Caco-2 (cell line): ENCODE data around the gene INPP4B. TPM values are rescaled to one million over a fixed set of nuclear protein-coding genes. Genes with fewer than 3 reads are reported as not detected.

Experiments
- BruUV-seq: library from RNA; stranded (reverse); fragments of 400-500 nt; replicated peaks from 2 replicates; lab custom pipeline; 2021; lab: Mats Ljungman, UMichigan
- CTCF ChIA-PET: fragments of 300-600 bp; sonication (Branson Sonifier 250); formaldehyde crosslinking; loops from one replicate; lab custom pipeline; 2022; ENCODE audit warnings: antibody characterized with exemption; lab: Charles Lee
- POLR2A ChIA-PET: fragments of 300-600 bp; sonication (Branson Sonifier 250); formaldehyde crosslinking; loops from one replicate; lab custom pipeline; 2022; ENCODE audit warnings: antibody characterized with exemption; lab: Charles Lee
- DNase-seq, 2 experiments: peaks; one replicate each; pipeline versions ENCODE4 v3.0.0 to v3.0.0-alpha.2; 2020 to 2022
- H3K27me3 ChIP-seq: replicated peaks from 2 replicates; pipeline ENCODE4 v1.6.0; 2011; ENCODE audit warnings: low read length; ENCODE audit not compliant: control insufficient read depth, insufficient read depth
- H3K36me3 ChIP-seq: 2 replicates; pipeline ENCODE4 v1.5.1; 2011; ENCODE audit warnings: low read length; ENCODE audit not compliant: control insufficient read depth, insufficient read depth
- H3K4me1 ChIP-seq: fragments of 250-450 bp; sonication (Bioruptor Pico); 2 replicates; pipeline ENCODE4 v1.5.1; 2020; ENCODE audit warnings: mild to moderate bottlenecking
- H3K4me3 ChIP-seq: 2 replicates; pipeline ENCODE4 v1.5.1; 2011; ENCODE audit warnings: low read depth, mild to moderate bottlenecking, control low read depth, low read length
- H3K9me3 ChIP-seq: fragments of 250-450 bp; sonication (Bioruptor Pico); 2 replicates; pipeline ENCODE4 v1.5.1; 2020; ENCODE audit warnings: mild to moderate bottlenecking, moderate library complexity
- H3K27ac Mint-ChIP-seq: one replicate; pipeline ENCODE4 v1.8.0; 2022; ENCODE audit warnings: mixed read lengths; ENCODE audit not compliant: unreplicated experiment
- H3K27me3 Mint-ChIP-seq: one replicate; pipeline ENCODE4 v1.8.0; 2022; ENCODE audit warnings: mixed read lengths; ENCODE audit not compliant: insufficient read depth, unreplicated experiment
- H3K36me3 Mint-ChIP-seq: one replicate; pipeline ENCODE4 v1.8.0; 2022; ENCODE audit warnings: mild to moderate bottlenecking, mixed read lengths; ENCODE audit not compliant: insufficient read depth, unreplicated experiment
- H3K4me1 Mint-ChIP-seq: one replicate; pipeline ENCODE4 v1.8.0; 2022; ENCODE audit warnings: low read depth, mixed read lengths; ENCODE audit not compliant: unreplicated experiment
- H3K4me3 Mint-ChIP-seq: one replicate; pipeline ENCODE4 v1.8.0; 2022; ENCODE audit warnings: mild to moderate bottlenecking, moderate library complexity, mixed read lengths; ENCODE audit not compliant: unreplicated experiment
- H3K9me3 Mint-ChIP-seq: one replicate; pipeline ENCODE4 v1.8.0; 2022; ENCODE audit warnings: mixed read lengths; ENCODE audit not compliant: unreplicated experiment
- CTCF ChIP-seq, 2 experiments: fragments of 200-600 bp in 1 of 2; IDR thresholded peaks; 1 replicate in 1 of 2; 2 replicates in 1 of 2; pipeline versions ENCODE4 v1.5.1 to v1.8.0; 2011 to 2022; ENCODE audit warnings: antibody characterized with exemption in 1 of 2, control low read depth in 1 of 2, inconsistent platforms in 1 of 2, low read depth in 1 of 2, low read length in 1 of 2, mild to moderate bottlenecking in 1 of 2, moderate library complexity in 1 of 2; ENCODE audit not compliant: insufficient read depth in 1 of 2, severe bottlenecking in 1 of 2, unreplicated experiment in 1 of 2
- intact Hi-C: fragments of 100-400 bp; cut with micrococcal nuclease; formaldehyde crosslinking; loops from one replicate; pipeline ENCODE4 v1.10.0; 2022; ENCODE audit not compliant: unreplicated experiment
- total RNA-seq: library from RNA; stranded (reverse); gene quantifications from 2 replicates; pipeline ENCODE4 v1.2.3, GENCODE V29; 2022

INPP4B gene
- total RNA-seq, 1 experiment from 2014 or later: 10.3 TPM

- no peak overlapping the region for H3K4me3 ChIP-seq
- intact Hi-C loops: loop anchor here (1.0 kb wide), 3 partner anchors 124 to 397 kb away; no protein-coding TSS in a partner anchor
- Mint-ChIP-seq H3K36me3 (no peaks in the 10 kb centered on the region), H3K9me3 (peaks cover 9% of the 10 kb centered on the region), H3K4me3 (no peak overlapping the region), H3K4me1 (peaks cover 7% of the 10 kb centered on the region), H3K27me3 (no peaks in the 10 kb centered on the region), H3K27ac (no peak overlapping the region)
- peak in 1 of 2 experiments; percentile 32 for TF ChIP-seq CTCF (IDR thresholded peaks at IDR 0.05; ENCODE audit: insufficient read depth in 1 of 2, low read depth in 1 of 2, low read length in 1 of 2, severe bottlenecking in 1 of 2, unreplicated experiment in 1 of 2)
- H3K36me3 ChIP-seq: no peaks in the 10 kb centered on the region
- ChIA-PET CTCF (interaction anchor here (1.3 kb wide), 1 partner anchor 277 kb away, joined by 4 read pairs; no protein-coding TSS in a partner anchor), POLR2A (no interaction called here)
- H3K4me1 ChIP-seq: no peaks in the 10 kb centered on the region
- H3K9me3 ChIP-seq: no peaks in the 10 kb centered on the region
- H3K27me3 ChIP-seq: no peaks in the 10 kb centered on the region
- DNase-seq: peak in 1 of 2 experiments; percentile 16
- no TSS peak for BruUV-seq
Observed at GRCh38 chr4:142443469-142443868, 402.6 kb downstream of the INPP4B start.

- Mint-ChIP-seq H3K27ac (no peak overlapping the region), H3K27me3 (no peaks in the 10 kb centered on the region), H3K9me3 (peaks cover 9% of the 10 kb centered on the region), H3K4me1 (peaks cover 7% of the 10 kb centered on the region), H3K4me3 (no peak overlapping the region), H3K36me3 (no peaks in the 10 kb centered on the region)
- no peaks in the 10 kb centered on the region for H3K9me3 ChIP-seq
- POLR2A ChIA-PET: no interaction called here
- no peak for DNase-seq
- no peak overlapping the region for H3K4me3 ChIP-seq
- no peak for TF ChIP-seq CTCF (IDR thresholded peaks at IDR 0.05; ENCODE audit: insufficient read depth in 1 of 2, low read depth in 1 of 2, low read length in 1 of 2, severe bottlenecking in 1 of 2, unreplicated experiment in 1 of 2)
- CTCF ChIA-PET: no interaction called here
- H3K36me3 ChIP-seq: no peaks in the 10 kb centered on the region
- no peaks in the 10 kb centered on the region for H3K4me1 ChIP-seq
- H3K27me3 ChIP-seq: no peaks in the 10 kb centered on the region
- intact Hi-C loops: no loop called here
- BruUV-seq: no TSS peak
Observed at GRCh38 chr4:142440093-142440492, 406.0 kb downstream of the INPP4B start.

GRCh38 chr4:142435599-142436235 lies 410.4 kb downstream of the INPP4B start:
- H3K27ac Mint-ChIP-seq: peak overlapping the region; percentile 47
- H3K4me1 ChIP-seq: no peaks in the 10 kb centered on the region
- H3K4me3 Mint-ChIP-seq: no peak overlapping the region
- no peak overlapping the region for H3K4me3 ChIP-seq
- CTCF ChIA-PET: no interaction called here
- no peaks in the 10 kb centered on the region for H3K4me1 Mint-ChIP-seq
- TF ChIP-seq CTCF (IDR thresholded peaks at IDR 0.05; ENCODE audit: insufficient read depth in 1 of 2, low read depth in 1 of 2, low read length in 1 of 2, severe bottlenecking in 1 of 2, unreplicated experiment in 1 of 2): no peak
- no TSS peak for BruUV-seq
- no peaks in the 10 kb centered on the region for H3K27me3 Mint-ChIP-seq
- peak; percentile 21 to 54 for DNase-seq
- H3K36me3 Mint-ChIP-seq: no peaks in the 10 kb centered on the region
- no peaks in the 10 kb centered on the region for H3K36me3 ChIP-seq
- POLR2A ChIA-PET: no interaction called here
- no peaks in the 10 kb centered on the region for H3K27me3 ChIP-seq
- no peaks in the 10 kb centered on the region for H3K9me3 ChIP-seq
- no peaks in the 10 kb centered on the region for H3K9me3 Mint-ChIP-seq
- intact Hi-C loops: no loop called here
